Islet of Langerhans (tissue), 1 donor: ENCODE measurements around the gene NKIRAS2.

ENCODE experiments used
- FAIRE-seq: peaks from one replicate; lab custom pipeline; 2011; peaks lifted over from hg19 to GRCh38; lab: Jason Lieb, UNC

Gene NKIRAS2

GRCh38 chr17:42027590-42027889 lies 7.7 kb downstream of the NKIRAS2 start:
- FAIRE-seq: no peak

GRCh38 chr17:42027961-42028790 lies 8.3 kb downstream of the NKIRAS2 start:
- no peak for FAIRE-seq

- FAIRE-seq: no peak
Measured at GRCh38 chr17:42028791-42029127, 8.9 kb downstream of the NKIRAS2 start.

- no peak for FAIRE-seq
Measured at GRCh38 chr17:42031584-42031983, 11.7 kb downstream of the NKIRAS2 start.

- no peak for FAIRE-seq
Measured at GRCh38 chr17:42034059-42034458, 14.2 kb downstream of the NKIRAS2 start.

- FAIRE-seq: no peak
Measured at GRCh38 chr17:42038221-42038973, 18.5 kb downstream of the NKIRAS2 start.

GRCh38 chr17:42039794-42040763 lies 20.2 kb downstream of the NKIRAS2 start:
- no peak for FAIRE-seq

GRCh38 chr17:42040818-42041217 lies 20.9 kb downstream of the NKIRAS2 start:
- FAIRE-seq: no peak

- FAIRE-seq: no peak
Measured at GRCh38 chr17:42041619-42042018, 21.7 kb downstream of the NKIRAS2 start.

- FAIRE-seq: no peak
Measured at GRCh38 chr17:42042598-42043319, 22.9 kb downstream of the NKIRAS2 start.

GRCh38 chr17:42045719-42046118 lies 25.8 kb downstream of the NKIRAS2 start:
- no peak for FAIRE-seq

GRCh38 chr17:42047343-42047742 lies 27.5 kb downstream of the NKIRAS2 start:
- no peak for FAIRE-seq

- FAIRE-seq: no peak
Measured at GRCh38 chr17:42049834-42050392, 30.0 kb downstream of the NKIRAS2 start.

- no peak for FAIRE-seq
Measured at GRCh38 chr17:42050393-42051012, 30.6 kb downstream of the NKIRAS2 start, which contains the start of gene C17orf113. Gene C17orf113, minus strand, starts transcription at chr17:42050601. Its CDS starts 7,225 bp downstream, at chr17:42043376.

GRCh38 chr17:42051013-42051400 lies 31.1 kb downstream of the NKIRAS2 start:
- no peak for FAIRE-seq

- no peak for FAIRE-seq
Measured at GRCh38 chr17:42051645-42052044, 31.8 kb downstream of the NKIRAS2 start.

- FAIRE-seq: no peak
Measured at GRCh38 chr17:42052346-42052877, 32.5 kb downstream of the NKIRAS2 start.

- no peak for FAIRE-seq
Measured at GRCh38 chr17:42053731-42054500, 34.0 kb downstream of the NKIRAS2 start.

- no peak for FAIRE-seq
Measured at GRCh38 chr17:42055027-42055426, 35.1 kb downstream of the NKIRAS2 start.

GRCh38 chr17:42055496-42055895 lies 35.6 kb downstream of the NKIRAS2 start:
- no peak for FAIRE-seq
